ENCODE measurements around the gene NPLOC4. TPM values are rescaled to one million over a fixed set of nuclear protein-coding genes. Genes with fewer than 3 reads are reported as not detected.

NPLOC4 gene
- total and polyA plus RNA-seq, 2 of the 8 experiments (the other 6 are each of a cell fraction or from before 2014, with no cell fraction given) = 70.7 to 92.7 TPM

GRCh38 chr17:81582749-81583148 is 54.2 kb downstream of the NPLOC4 start:
- Histone ChIP-seq H3K4me3 (ENCODE audit: extremely low read depth in 1 of 4, insufficient read depth in 2 of 4, low read depth in 3 of 4, low read length in 4 of 4) (no peak overlapping the region), H3K23ac (ENCODE audit: insufficient read length) (no peak overlapping the region), H3K14ac (ENCODE audit: insufficient read length) (no peak overlapping the region), H3K27me3 (replicated peaks in 1 of 4; ENCODE audit: control insufficient read depth in 3 of 4, extremely low read depth in 1 of 4, insufficient read depth in 3 of 4, low read length in 3 of 4) (no peaks in the 10 kb centered on the region), H4K5ac (ENCODE audit: insufficient read length, low read depth, low read length) (no peak overlapping the region), H2BK20ac (ENCODE audit: low read length) (no peak overlapping the region), H3K79me2 (ENCODE audit: control insufficient read depth in 1 of 2, insufficient read depth in 2 of 2, low read length in 2 of 2) (no peaks in the 10 kb centered on the region), H2BK12ac (ENCODE audit: low read depth, low read length) (no peak overlapping the region), H2BK120ac (replicated peaks; ENCODE audit: low read depth, low read length) (no peak overlapping the region), H4K8ac (ENCODE audit: extremely low read depth, insufficient read depth, low read length) (no peak overlapping the region), H3K56ac (replicated peaks; ENCODE audit: insufficient read length, low read depth, low read length) (no peak overlapping the region), H2AK5ac (ENCODE audit: low read depth, low read length) (no peak overlapping the region), H4K91ac (replicated peaks; ENCODE audit: insufficient read length, low read length) (no peak overlapping the region), H3K79me1 (ENCODE audit: low read depth, low read length) (no peaks in the 10 kb centered on the region; the same call in 1 of the 2 replicates), H4K20me1 (replicated peaks in 1 of 2; ENCODE audit: control insufficient read depth in 1 of 2, insufficient read depth in 2 of 2, low read length in 2 of 2) (peaks cover 7 to 12% of the 10 kb centered on the region in 2 experiments), H3K23me2 (ENCODE audit: low read depth, low read length) (no peaks in the 10 kb centered on the region), H3K9me3 (ENCODE audit: insufficient read depth in 2 of 2, low read depth in 1 of 2, low read length in 1 of 2) (no peaks in the 10 kb centered on the region), H2BK5ac (ENCODE audit: low read depth, low read length) (no peak overlapping the region), H2BK15ac (ENCODE audit: low read length) (no peak overlapping the region), H3K27ac (ENCODE audit: low read depth, low read length) (no peak overlapping the region), H3K4me2 (ENCODE audit: insufficient read depth in 1 of 2, low read depth in 2 of 2, low read length in 2 of 2) (no peak overlapping the region), H3K9ac (replicated peaks in 1 of 4; ENCODE audit: extremely low read depth in 1 of 4, low read depth in 3 of 4, low read length in 3 of 4) (no peak overlapping the region), H3K4me1 (replicated peaks in 1 of 4; ENCODE audit: control insufficient read depth in 3 of 4, insufficient read depth in 4 of 4, low read length in 3 of 4) (no peaks in the 10 kb centered on the region), H2AFZ (ENCODE audit: low read length) (no peak overlapping the region), H3K4ac (replicated peaks; ENCODE audit: insufficient read length, low read depth, low read length) (no peak overlapping the region), H3K36me3 (ENCODE audit: control insufficient read depth in 2 of 4, insufficient read depth in 4 of 4, low read length in 3 of 4) (peaks cover 7 to 26% (median 24%) of the 10 kb centered on the region in 4 experiments), H3K18ac (ENCODE audit: extremely low read depth, low read length) (no peak overlapping the region)
- POLR2A ChIA-PET (ENCODE audit: partially characterized antibody) = interaction anchor here (1.1 to 3.1 kb wide), 3 partner anchors 12 to 17 kb away, joined by 3 to 14 read pairs (median 6); no protein-coding TSS in a partner anchor
- no peak for FAIRE-seq
- CTCF ChIA-PET (ENCODE audit: partially characterized antibody) = interaction anchor here (5.1 kb wide), 1 partner anchor 18 kb away, joined by 31 read pairs; no protein-coding TSS in a partner anchor
- DNase-seq (ENCODE audit: low read depth in 1 of 2, low spot score in 2 of 2) = no peak
- WGBS, 2 experiments (ENCODE audit: extremely low coverage in 1 of 2, insufficient coverage in 1 of 2, insufficient read length in 1 of 2, insufficient replicate concordance in 2 of 2, low coverage in 1 of 2, low lambda C conversion rate in 2 of 2, missing lambda C conversion rate in 1 of 2) = 94% methylated on average over 12 of the region's 12 CpGs; no CpG with 5 or more reads in 1 of the 2 experiments
- no peak for TF ChIP-seq SIX5 (IDR thresholded peaks at IDR 0.05; ENCODE audit: low read depth, low read length)
- no peak for TF ChIP-seq CREB1 (IDR thresholded peaks at IDR 0.05)
- TF ChIP-seq USF2 (IDR thresholded peaks at IDR 0.05; ENCODE audit: low read length) = no peak
- no peak for TF ChIP-seq SP1 (IDR thresholded peaks at IDR 0.05; ENCODE audit: low read depth, low read length)
- no peak for TF ChIP-seq CBX8 (IDR thresholded peaks at IDR 0.05; ENCODE audit: borderline replicate concordance, low read depth, low read length)
- no peak for TF ChIP-seq TAF7 (optimal IDR thresholded peaks at IDR 0.05; ENCODE audit: borderline replicate concordance, low read depth, low read length)
- TF ChIP-seq GTF2F1 (IDR thresholded peaks at IDR 0.05; ENCODE audit: borderline replicate concordance, low read depth, low read length) = no peak
- TF ChIP-seq TCF12 (IDR thresholded peaks at IDR 0.05; ENCODE audit: low read depth, low read length) = no peak
- no peak for TF ChIP-seq HDAC6 (IDR thresholded peaks at IDR 0.05; ENCODE audit: low read depth, low read length)
- no peak for TF ChIP-seq RAD21 (IDR thresholded peaks at IDR 0.05 in 1 of 2, conservative IDR thresholded peaks at IDR 0.05 in 1 of 2; ENCODE audit: low read depth in 2 of 2, low read length in 2 of 2)
- no peak for TF ChIP-seq KDM1A (IDR thresholded peaks at IDR 0.05; ENCODE audit: borderline replicate concordance, low read length)
- no peak for TF ChIP-seq YY1 (IDR thresholded peaks at IDR 0.05; ENCODE audit: low read depth, low read length)
- no peak for TF ChIP-seq MAX (IDR thresholded peaks at IDR 0.05)

Data from H1 (cell line).